Muscle of arm (tissue), 12 donors: ENCODE measurements around the gene OR2W1. TPM values are rescaled to one million over a fixed set of nuclear protein-coding genes. Genes with fewer than 3 reads are reported as not detected.

ENCODE experiments used
- DNase-seq: peaks from one replicate; pipeline ENCODE4 v3.0.0-alpha.2; 2013
- polyA plus RNA-seq, 12 donors: library from polyadenylated mRNA; unstranded; fragments of 120-200 nt; gene quantifications; one replicate each; pipeline ENCODE4 v1.2.1, GENCODE V29; 2013; ENCODE audit not compliant: insufficient read length in 12 of 12

OR2W1 gene
- polyA plus RNA-seq, 12 donors: not detected

- DNase-seq: peak; percentile 82
Observed at GRCh38 chr6:29005183-29005885, 39.6 kb downstream of the OR2W1 start, which contains the start of gene ZNF311. Gene ZNF311 (minus strand): TSS chr6:29005315. CDS start chr6:29003954, 1,361 bp downstream.

- DNase-seq: no peak
Observed at GRCh38 chr6:28996844-28997510, 48.0 kb downstream of the OR2W1 start.

- no peak for DNase-seq
Observed at GRCh38 chr6:28995093-28995650, 49.8 kb downstream of the OR2W1 start.

Other genes starting within 250 kb of the OR2W1 start
- gene TRIM27, start 121.2 kb downstream of the OR2W1 start, polyA plus RNA-seq: 10 to 100 TPM in 11 of 12 donors, not detected in 1; 36.6 to 56.1 (median 46.9) TPM
- 1 to 10 TPM in 10 of 12 donors, not detected in 2; 1.6 to 3.1 (median 2.5) TPM for gene ZNF311, start 39.9 kb downstream of the OR2W1 start, polyA plus RNA-seq
- not detected for gene OR2B3, start 42.1 kb upstream of the OR2W1 start, polyA plus RNA-seq
- gene OR2J1, start 54.3 kb upstream of the OR2W1 start, polyA plus RNA-seq: not detected
- gene OR2J3, start 62.9 kb upstream of the OR2W1 start, polyA plus RNA-seq: not detected
- gene OR2J2, start 125.7 kb upstream of the OR2W1 start, polyA plus RNA-seq: not detected